Inflammatory macrophage (primary cell): Measurements from ENCODE around the gene NEK6.

Source experiments
- DNase-seq, 2 donors: peaks; one replicate each; pipeline ENCODE4 v3.0.0-alpha.2; 2020 to 2022

The NEK6 gene

DNA sequence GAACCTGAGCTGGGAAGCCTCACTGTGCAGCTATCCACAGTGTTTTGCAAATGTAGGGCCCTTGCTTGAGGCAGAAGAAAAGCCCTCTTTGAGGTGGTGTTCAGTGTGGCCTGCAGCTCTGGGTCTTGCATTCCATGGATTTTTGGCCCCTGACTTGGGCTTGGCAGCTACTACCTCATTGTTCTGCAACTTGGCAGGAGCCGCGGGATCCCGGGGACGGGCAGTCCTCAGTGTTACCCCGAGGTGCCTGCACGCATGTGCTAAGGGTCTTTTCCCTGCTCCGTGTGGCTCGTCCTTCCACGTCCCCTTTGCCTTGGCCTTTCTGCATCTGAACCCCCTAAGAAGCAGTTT is 39.8 kb downstream of the NEK6 start:
- DNase-seq: no peak

DNA sequence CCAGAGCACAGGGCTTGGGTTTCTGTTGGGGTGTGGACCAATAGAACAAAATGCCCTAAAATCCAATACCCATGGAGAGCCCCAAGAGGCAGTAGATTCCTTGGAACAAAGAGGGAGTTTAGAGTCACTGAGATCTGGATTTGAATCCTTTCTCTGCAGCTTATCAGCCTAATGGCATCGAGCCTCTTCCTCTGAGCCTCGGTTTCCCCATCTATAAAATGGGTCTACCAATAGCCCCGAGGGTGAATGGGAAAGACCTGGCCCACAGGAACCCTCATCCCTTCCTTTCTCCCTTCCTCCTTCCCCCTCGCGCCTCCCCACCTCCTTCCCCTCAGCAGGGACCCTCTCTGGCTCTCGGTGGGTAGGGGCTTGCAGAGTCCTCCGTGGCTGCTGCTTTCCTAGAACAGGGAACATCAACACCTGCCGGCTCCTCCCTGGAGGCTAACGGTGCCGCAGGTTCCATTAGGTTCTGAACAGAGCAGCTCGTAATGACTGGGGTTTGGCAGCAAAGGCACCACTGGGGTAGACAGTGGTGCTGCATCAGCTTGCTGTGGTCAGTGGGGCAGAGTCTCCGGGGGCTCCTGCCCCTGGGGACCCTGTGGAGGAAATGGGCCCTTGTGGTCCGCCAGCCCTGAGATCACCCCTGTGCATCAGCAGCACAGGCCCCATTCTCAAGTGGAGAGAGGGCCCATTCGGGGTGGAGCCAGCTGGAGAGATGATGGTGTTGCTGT is 40.3 kb downstream of the NEK6 start:
- no peak for DNase-seq

DNA sequence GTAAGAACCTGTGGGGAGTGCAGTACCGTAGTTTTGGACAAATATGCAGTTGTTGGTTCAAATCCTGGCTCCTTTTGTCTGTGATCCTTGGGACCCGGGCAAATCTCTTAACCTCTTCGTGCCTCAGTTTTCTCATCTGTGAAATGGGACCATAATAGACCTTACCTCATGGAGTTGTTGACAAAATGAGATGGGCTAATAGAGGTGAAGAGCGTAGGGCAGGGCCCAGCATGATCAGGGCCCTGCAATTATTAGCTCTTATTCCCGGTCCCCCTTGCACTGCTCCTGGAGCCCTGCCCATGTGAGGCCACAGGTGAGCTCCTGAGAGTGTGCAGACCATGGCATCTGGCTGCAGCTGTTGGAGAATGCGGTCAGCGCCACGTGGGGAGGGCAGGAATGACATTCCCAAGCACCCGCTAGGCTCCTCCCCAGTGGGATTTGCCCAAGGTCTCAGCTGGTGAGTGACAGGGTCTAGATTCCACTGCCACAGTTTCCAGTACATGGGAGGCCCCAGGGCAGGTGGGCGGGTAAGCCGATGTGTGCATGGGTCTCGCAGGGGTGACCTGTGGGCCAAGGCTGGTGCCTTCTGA is 41.0 kb downstream of the NEK6 start:
- no peak for DNase-seq

DNA sequence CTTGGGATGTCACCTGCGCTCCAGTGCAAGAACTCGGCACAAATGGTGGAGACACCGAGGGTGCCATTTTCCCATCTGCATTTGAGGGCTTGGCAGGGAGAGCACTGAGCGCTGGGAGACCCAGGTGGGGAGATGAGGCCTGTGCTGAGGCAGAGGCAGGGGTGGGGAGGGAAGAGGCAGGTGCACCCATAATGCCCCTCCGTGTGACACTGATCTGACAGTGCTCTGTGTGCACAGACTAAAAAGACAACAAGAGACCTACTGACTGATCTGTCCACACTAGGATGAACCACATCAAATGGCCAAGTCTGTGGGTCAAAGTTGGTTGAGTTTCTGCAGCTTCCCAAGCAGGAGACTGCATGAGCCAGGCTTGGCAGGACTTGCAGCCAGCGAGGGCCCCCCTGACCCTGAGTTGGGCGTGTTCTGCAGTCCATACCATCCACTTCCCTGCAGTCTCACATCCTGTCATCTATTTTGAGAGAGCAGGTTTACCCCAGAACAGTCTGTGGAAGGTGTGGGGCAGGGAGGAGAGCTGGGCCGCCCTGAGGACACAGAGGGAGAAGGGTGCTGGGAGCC is 41.9 kb downstream of the NEK6 start:
- DNase-seq: no peak

DNA sequence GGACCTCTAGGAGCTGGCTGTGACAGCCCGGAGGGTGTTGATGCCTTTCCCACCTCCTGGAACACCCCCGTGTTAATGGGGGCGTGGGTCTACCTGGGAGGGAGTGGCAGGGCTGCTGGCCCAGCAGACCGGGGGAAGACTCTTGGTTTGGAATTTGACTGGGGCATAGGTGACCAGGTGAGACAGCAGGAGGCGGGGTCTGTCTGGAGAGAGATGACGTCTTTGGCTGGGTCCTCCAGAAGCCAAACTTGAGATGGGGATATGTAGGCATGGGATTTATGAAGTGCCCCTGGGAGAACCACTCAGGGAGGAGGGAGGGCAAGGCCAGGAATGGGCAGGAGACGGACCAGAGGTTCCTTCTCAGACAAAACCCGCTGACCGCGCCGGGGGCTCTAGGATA is 42.6 kb downstream of the NEK6 start:
- DNase-seq: no peak

DNA sequence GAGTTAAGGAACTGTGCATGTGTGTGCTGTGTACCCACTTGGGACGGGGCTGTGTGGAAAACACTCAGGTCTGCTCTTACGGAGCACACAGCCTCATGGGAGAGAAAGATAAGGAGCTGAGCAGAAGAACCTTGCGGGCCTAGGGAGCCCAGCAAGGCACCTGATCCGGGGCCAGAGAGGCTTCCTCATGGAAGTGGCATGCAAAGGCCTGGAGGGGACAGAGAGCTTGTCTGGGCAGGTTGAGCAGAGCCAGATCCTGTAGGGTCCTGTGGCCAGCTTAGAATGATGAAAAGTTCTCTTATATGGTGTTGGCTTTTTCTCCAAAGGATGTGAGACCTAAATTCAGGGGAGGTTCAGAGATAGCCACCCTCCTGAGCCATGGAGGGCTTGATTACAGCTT is 45.2 kb downstream of the NEK6 start:
- no peak for DNase-seq

DNA sequence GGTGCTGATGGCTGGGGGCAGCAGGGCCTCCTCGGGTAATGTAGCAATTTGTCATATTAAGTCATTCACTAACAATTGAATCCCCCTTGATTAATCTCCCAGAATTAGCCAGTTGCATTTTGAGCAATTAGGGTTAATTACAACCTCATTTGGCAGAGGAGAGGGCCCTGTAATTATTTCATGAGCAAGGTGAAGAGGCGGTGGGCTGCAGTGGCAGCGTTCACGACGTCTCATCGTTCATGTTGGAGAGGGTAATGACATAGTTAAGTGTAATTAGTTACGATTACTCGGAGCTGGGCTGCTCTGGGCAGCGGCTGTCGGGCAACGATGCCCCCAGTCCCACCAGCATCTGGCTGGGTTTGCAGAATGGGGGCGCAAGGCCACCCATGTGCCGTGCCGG is 46.0 kb downstream of the NEK6 start:
- DNase-seq: no peak

DNA sequence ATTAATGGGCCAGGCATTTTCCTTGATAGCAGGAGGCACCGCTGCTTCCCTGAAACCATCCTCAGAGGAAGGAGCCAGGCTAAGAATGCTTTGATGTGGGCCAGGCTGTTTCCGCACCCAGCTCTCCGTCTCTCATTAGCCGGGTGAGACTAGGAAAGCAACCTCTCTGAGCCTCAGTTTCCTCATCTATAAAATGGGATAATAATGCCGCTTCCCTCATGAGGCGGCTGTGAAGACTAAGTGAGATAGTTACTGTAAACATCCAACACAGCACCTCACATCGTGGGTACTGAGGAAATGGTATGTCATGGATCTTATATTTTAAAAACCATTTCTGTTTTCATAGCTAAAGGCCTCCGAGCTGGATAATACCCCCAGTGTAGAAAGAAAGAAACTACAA is 46.5 kb downstream of the NEK6 start:
- DNase-seq: no peak

DNA sequence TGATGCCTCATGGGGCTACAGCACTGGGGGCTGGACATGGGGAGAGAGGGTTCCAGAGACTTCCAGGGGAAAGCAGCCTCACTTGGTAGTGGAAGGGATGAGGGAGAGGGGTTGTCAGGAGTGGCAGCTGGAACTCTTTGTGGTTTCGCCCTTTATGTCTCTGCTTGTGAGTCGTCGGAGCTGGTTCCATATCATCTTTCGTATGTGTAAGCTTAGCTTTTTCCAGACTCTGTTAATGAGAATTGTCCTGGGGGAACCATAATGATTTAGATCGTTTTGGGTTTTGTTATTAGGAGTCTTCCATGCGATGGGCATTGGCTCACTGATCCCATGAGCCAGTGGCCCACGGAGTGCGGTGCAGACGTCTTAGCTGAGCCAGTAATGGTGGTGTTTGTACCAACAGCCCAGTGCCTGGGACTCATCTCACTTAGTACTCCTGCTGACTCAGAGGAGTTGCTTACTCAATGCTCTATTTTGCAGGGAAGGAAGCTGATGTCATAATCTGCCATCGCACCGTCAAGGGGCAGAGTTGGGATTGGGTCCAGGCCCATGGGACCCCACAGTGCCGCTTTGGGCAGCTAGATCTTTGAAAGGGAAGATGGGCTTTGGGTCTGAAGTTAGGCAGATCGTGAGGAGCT is 48.5 kb downstream of the NEK6 start:
- DNase-seq: peak; percentile 64 to 78

DNA sequence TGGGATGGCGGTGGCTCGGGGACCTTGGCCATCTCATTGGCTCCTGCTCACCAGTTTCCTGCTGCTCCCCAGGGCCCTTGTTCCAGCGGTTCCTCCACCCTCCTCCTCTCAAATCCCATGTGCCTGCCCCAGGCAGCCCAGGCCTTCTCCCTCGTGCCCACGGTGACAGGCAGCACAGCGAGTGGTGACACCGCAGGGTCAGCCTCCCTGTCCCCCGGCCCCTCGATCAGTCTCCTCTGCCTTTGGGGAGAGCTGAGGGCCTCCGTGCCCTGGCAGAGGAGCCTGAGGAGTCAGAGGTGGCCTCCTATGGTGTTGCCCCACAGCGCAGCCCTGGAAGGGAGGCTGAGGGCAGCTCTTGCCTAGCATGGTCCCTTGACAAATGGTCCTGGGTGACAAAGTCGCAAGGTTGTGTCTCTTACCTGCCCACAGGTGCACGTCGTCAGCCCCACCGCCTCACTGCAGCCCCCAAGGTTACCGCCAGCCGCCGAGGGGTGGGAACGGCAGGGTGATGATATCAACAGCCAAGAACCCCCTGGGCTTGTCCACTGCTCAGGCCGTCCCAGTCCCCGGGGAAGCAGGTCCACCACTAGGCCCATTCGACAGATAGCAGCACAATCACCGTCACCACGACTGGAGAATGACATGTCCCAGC is 49.8 kb downstream of the NEK6 start:
- DNase-seq: no peak

DNA sequence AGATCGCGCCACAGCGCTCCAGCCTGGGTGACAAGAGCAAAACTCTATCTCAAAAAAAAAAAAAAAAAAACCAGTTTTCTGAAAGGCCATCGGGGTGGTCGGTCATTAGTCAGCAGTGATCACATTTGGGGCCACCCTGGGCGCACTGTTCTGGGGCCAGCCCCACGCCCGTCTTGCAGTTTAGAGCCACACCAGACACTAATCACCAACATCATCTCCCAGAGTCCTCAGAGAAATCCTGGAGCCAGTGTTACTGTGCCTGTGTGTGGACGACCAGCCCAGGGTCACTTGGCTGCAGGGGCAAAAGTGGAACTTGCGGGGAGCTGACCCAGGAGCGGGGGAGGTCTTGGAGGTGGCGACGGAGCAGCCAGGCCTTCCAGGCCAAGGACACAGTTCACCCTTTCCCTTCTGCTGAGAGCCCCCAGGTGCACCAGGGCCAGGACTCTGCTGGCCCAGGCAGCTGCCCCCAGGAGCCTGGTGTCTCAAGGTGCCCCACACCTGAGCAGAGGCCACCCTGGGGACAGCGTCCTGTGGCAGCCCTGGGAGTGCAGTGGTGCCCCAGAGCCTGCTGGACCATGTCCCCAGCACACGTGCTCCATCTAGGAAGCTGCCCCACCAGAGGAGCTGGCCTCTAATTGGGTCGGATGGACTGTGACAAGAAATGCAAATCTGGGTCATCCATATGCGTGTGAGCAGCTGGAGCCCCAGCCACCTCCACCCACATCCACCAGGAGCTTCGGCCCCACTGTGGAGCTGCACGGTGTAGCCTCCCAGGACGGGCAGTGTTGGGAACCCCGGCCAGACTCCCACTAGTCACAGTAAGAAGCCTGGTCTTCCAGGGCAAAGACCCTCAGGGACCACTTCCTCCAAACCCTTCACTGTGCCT is 51.1 kb downstream of the NEK6 start:
- no peak for DNase-seq

DNA sequence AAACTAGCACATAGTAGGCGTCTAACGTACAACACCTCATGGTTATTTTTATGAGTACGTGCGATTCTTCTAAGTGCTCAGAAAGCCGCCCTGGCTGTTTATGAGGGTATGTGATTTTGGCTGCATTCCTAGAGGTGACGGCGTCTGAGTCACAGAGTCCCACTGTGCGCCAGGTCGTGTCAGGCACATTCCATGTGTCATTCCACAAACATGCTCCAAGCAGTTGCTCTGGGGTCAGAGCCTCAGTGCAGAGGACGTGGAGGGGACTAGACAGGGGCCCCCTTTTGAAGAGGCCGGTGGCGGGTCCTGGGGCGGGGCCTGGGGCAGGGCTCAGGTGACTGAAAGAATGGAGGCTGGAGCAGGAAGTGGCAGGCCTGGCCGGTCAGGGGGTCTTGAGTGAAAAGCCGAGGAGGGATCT is 51.9 kb downstream of the NEK6 start:
- no peak for DNase-seq

DNA sequence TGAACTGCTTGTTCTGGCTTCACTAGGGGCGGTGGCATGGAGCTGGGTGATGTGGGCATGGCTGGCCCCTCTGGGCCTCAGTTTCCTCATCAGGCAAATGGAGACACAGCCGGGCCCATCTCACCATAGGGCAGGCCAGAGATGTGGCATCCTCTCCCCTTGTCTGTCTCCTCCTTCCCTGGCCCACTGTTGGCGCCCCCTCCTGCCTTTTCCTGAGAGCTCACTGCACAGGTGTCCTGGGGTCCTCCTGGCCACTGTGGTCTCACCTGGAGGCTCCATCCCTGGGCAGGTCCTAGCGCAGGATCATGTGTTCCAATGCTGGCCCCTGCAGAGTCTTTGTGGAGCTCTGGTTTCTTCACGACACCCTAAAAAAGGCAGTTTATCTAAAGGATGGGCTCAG is 53.5 kb downstream of the NEK6 start:
- DNase-seq: no peak

DNA sequence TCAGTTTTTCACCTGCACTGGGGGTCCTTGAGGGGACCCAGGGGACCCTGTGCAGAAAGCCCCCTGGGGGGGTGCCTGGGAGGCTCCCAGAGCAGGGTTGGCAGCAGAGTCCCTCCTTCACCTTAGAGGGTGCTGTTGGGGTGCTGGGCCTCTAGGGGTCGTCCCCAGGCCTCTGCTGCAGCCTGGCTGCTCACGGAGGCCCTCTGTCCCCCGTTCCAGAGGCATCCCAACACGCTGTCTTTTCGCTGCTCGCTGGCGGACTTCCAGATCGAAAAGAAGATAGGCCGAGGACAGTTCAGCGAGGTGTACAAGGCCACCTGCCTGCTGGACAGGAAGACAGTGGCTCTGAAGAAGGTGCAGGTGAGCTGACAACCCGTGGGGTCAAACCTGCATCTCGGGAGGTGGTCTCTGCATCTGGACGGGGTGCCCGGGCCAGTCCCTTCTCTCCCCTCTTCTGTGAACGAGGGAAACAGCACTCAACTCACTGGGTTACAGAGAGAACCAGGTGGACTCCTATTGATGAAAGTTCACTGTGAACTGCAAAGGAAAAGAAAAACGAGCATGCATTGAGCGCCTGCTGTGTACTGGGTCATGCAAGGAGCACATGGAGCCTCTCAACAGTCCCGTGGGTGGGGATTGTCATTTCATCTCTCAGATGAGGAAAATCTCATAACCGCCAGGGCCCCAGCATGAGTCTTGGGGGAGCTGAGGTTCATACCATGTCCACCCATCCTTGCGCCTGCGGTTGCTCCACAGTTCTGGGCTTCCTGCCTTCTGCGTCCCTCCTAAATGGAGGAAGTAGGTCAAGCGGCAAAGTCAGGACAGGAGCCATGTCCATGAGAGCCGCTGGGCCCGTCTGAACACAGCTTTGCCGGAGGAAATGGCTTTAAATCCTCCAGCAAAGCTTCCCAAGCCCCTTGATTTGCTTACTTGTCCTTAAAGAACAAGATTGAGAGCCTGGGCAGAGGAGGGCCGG is 54.8 kb downstream of the NEK6 start:
- peak; percentile 14 to 41 for DNase-seq

DNA sequence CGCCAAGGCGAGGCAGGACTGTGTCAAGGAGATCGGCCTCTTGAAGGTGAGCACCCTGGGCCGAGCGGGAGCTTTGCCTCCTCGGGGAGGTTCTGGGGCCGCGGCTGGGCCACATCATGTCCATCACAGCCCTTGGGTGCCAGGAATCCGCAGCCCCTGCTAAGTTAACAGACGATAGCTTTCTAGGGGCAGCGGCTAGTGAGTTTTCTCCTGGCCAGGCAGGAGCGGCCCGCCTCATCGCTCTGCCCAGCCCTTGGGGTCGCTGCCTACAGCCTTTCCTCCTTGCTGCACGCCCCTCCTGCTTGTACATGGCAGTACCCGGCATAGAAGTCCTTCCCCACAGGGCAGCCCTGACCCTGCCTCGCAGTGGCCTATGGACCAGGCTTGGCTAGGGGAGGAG is 56.2 kb downstream of the NEK6 start:
- no peak for DNase-seq

DNA sequence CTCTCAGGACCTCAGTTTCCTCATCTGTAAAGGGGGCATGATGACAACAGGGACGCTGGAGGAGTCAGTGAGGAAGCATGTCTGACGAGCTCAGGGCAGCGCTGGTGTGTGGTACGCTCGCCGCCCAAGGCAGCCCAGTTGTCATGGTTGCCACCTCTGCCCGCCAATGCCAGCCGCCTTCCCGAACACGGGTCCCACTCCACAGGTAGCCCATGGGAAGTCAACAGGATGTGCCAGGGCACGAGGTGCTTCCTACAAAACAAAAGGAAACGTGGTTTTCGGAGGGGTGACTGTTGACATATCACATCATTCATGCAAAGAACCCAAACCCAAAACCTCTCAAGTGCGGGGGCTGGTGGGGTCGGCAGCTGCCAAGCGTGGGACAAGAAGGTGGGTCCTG is 58.1 kb downstream of the NEK6 start:
- no peak for DNase-seq

DNA sequence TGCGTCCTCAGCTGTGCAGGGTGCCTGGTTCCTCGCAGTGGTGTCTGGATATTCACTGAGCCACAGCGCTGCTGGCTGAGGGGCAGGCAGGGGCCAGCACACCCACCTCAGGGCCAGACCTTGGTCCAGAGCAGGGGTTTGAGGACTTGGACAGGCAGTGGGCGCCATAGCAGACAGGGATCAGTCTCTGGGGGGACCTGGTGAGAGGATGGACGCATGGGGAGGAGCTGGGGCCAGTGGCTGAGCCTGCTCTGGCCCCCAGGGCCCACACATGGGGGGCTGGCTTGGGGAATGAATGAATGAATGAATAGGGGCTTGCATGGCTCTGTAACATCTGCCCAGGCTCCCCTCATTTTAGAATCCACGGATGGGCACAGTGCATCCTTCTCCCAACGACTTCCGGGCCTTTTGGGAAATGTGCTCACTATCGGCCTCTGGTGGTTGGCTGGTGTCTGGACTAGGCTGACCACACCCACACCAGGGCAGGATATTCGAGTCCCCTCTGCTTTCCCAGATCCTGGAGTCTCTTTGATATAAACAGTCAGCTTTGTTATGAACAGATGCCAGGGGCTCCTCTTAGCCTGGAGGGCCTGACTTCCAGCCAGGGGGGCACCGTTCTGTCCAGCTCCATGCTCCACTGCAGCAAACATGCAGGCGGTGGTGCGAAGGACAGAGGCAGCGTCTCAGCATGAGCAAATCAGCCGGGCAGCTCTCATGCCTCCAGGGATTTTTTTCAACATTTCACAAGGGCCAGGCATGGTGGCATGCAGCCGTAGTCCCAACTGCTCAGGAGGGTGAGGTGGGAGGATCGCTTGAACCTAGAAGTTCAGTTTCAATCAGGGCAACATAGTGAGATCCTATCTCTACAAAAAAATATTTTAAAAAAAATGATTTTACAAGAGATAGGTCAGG is 62.6 kb downstream of the NEK6 start:
- peak; percentile 40 to 63 for DNase-seq

DNA sequence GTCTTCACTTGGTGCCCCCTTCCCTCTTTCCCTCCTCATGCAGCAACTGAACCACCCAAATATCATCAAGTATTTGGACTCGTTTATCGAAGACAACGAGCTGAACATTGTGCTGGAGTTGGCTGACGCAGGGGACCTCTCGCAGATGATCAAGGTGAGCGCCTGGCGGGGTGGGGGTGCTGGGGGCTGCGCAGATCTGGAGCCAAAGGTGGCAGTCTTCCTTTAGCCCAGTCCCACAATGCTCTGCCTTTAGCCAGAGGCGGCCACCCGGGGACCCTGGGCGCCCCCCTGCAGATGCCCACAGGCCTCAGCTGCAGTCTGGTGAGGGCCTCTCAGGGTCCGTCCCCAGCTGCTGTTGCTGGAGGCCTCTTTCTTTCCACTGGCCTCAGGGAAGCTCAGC is 63.7 kb downstream of the NEK6 start:
- no peak for DNase-seq

DNA sequence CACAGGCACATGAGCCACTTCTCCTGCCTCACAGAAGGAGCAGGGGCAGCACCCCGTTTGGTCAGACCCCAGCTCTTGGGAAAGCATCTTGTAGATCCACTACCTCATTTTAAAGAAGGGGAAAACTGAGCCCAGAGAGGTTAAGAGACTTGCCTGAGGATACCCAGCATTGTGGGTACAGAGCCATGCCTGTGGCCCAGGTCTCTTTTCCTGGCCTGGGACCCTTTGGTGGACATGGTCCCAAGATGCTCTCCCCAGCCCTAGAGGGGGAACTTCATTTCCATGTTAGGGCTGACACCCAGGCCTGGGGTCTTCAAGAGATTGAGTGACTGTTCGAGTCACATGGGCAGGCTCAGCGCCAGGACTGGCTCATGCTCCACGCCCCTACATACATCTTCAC is 64.2 kb downstream of the NEK6 start:
- DNase-seq: peak in 1 of 2 donors; percentile 28
